GM10266 (cell line): Measurements from ENCODE around the gene SMCO1.
"Not testable (repeated sequence)": the region's sequence is repeated elsewhere in the genome, so short reads cannot be mapped to it uniquely, and the experiment has no call there.

Experiments
- DNase-seq: peaks from one replicate; pipeline ENCODE4 v3.0.0; 2012; ENCODE audit errors: extremely low spot score
- TF ChIP-seq, protein P1 (sequence below): IDR thresholded peaks from 2 replicates; pipeline ENCODE4 v1.5.1; 2012; ENCODE audit warnings: mild to moderate bottlenecking, low read depth; ENCODE audit not compliant: control insufficient read depth, insufficient read depth; ENCODE audit errors: missing control alignments

SMCO1 gene

GRCh38 chr3:196477678-196478077 lies 37.5 kb downstream of the SMCO1 start:
- no peak for DNase-seq
- TF ChIP-seq, protein P1, sequence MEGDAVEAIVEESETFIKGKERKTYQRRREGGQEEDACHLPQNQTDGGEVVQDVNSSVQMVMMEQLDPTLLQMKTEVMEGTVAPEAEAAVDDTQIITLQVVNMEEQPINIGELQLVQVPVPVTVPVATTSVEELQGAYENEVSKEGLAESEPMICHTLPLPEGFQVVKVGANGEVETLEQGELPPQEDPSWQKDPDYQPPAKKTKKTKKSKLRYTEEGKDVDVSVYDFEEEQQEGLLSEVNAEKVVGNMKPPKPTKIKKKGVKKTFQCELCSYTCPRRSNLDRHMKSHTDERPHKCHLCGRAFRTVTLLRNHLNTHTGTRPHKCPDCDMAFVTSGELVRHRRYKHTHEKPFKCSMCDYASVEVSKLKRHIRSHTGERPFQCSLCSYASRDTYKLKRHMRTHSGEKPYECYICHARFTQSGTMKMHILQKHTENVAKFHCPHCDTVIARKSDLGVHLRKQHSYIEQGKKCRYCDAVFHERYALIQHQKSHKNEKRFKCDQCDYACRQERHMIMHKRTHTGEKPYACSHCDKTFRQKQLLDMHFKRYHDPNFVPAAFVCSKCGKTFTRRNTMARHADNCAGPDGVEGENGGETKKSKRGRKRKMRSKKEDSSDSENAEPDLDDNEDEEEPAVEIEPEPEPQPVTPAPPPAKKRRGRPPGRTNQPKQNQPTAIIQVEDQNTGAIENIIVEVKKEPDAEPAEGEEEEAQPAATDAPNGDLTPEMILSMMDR, result no peak

GRCh38 chr3:196472286-196472685 lies 42.9 kb downstream of the SMCO1 start:
- TF ChIP-seq, protein P1, result no peak
- DNase-seq, result no peak

DNA sequence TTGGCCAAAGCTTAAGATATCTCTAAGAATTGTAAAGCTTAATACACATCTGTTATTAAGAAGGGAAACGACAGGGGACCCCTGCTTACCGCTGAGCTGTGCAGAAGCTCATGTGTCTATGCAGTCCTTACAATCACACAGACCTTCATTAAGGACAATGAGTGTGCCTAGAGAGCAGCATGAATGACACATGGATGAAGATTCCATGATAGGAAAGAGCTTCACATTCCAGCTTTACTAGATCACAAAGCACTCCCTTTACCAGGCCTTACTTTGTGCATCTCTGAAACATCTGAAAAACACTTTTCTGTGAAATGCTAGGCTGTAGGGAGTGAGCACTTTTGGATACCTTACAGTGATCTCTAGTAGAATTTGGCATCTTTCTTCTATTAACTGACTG lies 43.6 kb downstream of the SMCO1 start:
- no peak for DNase-seq
- TF ChIP-seq, protein P1, result no peak

GRCh38 chr3:196470182-196470581 lies 45.0 kb downstream of the SMCO1 start:
- DNase-seq, result not testable (repeated sequence)

GRCh38 chr3:196463804-196464203 lies 51.3 kb downstream of the SMCO1 start:
- no peak for DNase-seq
- TF ChIP-seq, protein P1, result no peak

- TF ChIP-seq, protein P1, result no peak
- DNase-seq, result no peak
These were observed 51.7 kb downstream of the SMCO1 start for GRCh38 chr3:196463478-196463756.

- DNase-seq, result not testable (repeated sequence)
These were observed 52.3 kb downstream of the SMCO1 start for GRCh38 chr3:196462680-196463477.

DNA sequence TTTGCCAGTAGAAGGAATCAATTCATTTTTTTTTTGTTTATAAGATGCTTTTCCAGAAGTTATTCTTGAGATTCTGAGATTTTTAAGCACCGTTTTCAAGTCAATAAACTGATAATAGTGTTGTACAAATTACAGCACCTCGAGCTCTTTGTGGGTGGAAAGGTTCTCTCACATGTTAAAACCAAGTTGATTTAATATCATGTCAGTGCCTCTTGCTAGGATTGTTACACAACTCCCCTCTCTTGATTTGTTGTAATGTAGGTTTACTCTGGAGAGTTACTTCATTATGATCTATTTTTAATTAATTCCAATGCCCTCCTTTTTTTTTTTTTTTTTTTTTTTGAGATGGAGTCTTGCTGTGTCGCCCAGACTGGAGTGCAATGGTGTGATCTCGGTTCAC lies 57.1 kb downstream of the SMCO1 start:
- DNase-seq, result no peak
- TF ChIP-seq, protein P1, result no peak

GRCh38 chr3:196457470-196457869 lies 57.7 kb downstream of the SMCO1 start:
- peak; percentile 53 for DNase-seq
